ENCODE results near the gene SETD3.

Gene SETD3

DNA sequence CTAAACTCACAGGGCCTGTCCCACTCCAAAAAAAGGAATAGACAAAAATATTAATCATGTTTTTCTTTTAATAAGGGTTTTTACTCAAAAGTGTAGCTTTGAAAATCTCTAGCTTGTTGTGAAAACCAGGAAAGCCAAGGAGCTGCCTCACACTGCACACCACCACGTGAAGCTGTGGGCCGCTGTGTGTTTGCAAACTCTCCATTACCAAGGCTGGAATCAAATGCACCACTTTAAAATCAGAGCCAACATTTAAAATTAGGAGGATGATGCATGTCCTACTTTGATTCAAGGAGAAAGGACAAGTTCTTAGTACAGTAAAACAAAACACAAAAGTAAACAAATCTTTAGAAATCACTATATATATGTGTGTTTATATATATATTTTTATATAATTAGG is 83.0 kb downstream of the SETD3 start:
- H3K9me3 ChIP-seq (ENCODE audit: insufficient read depth, low read length): no peaks in the 10 kb centered on the region
- peaks cover 20% of the 10 kb centered on the region for H3K36me3 ChIP-seq (replicated peaks; ENCODE audit: low read depth, low read length)
- no peaks in the 10 kb centered on the region for H3K27me3 ChIP-seq (ENCODE audit: low read depth, low read length)
- H3K79me2 ChIP-seq (ENCODE audit: low read length): no peaks in the 10 kb centered on the region
- H2AFZ ChIP-seq (ENCODE audit: low read depth, low read length): no peak overlapping the region
- H3K4me3 ChIP-seq (ENCODE audit: low read length): no peak overlapping the region
- TF ChIP-seq EZH2phosphoT487 (IDR thresholded peaks at IDR 0.05; ENCODE audit: low read depth): no peak
- TF ChIP-seq, protein P1, sequence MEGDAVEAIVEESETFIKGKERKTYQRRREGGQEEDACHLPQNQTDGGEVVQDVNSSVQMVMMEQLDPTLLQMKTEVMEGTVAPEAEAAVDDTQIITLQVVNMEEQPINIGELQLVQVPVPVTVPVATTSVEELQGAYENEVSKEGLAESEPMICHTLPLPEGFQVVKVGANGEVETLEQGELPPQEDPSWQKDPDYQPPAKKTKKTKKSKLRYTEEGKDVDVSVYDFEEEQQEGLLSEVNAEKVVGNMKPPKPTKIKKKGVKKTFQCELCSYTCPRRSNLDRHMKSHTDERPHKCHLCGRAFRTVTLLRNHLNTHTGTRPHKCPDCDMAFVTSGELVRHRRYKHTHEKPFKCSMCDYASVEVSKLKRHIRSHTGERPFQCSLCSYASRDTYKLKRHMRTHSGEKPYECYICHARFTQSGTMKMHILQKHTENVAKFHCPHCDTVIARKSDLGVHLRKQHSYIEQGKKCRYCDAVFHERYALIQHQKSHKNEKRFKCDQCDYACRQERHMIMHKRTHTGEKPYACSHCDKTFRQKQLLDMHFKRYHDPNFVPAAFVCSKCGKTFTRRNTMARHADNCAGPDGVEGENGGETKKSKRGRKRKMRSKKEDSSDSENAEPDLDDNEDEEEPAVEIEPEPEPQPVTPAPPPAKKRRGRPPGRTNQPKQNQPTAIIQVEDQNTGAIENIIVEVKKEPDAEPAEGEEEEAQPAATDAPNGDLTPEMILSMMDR (IDR thresholded peaks at IDR 0.05; ENCODE audit: low read depth, low read length): no peak
- no peak overlapping the region for H3K4me2 ChIP-seq (ENCODE audit: low read length)
- no peak overlapping the region for H3K27ac ChIP-seq (ENCODE audit: low read length)
- H4K20me1 ChIP-seq (ENCODE audit: insufficient read depth, low read length): no peaks in the 10 kb centered on the region
- H3K9ac ChIP-seq (ENCODE audit: low read length): no peak overlapping the region
- no peaks in the 10 kb centered on the region for H3K4me1 ChIP-seq (ENCODE audit: low read length)

DNA sequence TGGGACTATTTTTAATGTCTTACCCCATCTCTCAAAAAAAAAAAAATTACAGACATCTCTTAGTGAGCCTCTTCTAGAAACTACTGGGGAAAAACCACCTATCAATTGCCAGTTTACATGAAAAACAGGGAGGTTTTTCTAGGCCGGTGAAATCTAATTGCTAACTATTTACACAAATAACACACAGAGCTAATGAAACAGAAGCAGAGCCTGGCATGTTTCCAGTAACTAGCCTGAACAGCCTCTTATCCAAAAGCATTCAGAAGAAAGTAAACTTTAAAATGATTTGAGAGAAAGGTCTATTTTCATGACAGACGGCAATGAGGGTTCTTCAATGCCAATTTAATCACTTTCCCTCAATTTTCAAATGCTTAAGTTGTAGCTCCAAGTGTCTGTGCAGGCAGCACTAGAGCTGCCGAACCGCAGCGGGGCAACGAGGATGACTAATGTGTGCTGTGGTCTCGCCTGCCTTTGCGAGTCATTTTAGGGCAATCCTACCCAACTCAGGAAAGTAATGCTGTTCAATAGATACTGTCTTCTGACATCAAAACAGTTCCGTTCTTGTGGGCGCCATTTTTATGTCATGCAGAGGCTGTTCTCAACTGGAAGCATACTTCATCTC is 84.6 kb downstream of the SETD3 start:
- Histone ChIP-seq H3K27ac (ENCODE audit: low read length) (no peak overlapping the region), H3K4me1 (ENCODE audit: low read length) (no peaks in the 10 kb centered on the region), H3K36me3 (replicated peaks; ENCODE audit: low read depth, low read length) (peaks cover 19% of the 10 kb centered on the region), H2AFZ (ENCODE audit: low read depth, low read length) (no peak overlapping the region), H3K9ac (ENCODE audit: low read length) (no peak overlapping the region), H3K4me2 (ENCODE audit: low read length) (no peak overlapping the region), H3K4me3 (ENCODE audit: low read length) (no peak overlapping the region), H3K9me3 (ENCODE audit: insufficient read depth, low read length) (no peaks in the 10 kb centered on the region), H3K79me2 (ENCODE audit: low read length) (no peaks in the 10 kb centered on the region), H4K20me1 (ENCODE audit: insufficient read depth, low read length) (no peaks in the 10 kb centered on the region), H3K27me3 (ENCODE audit: low read depth, low read length) (no peaks in the 10 kb centered on the region)
- TF ChIP-seq, protein P1 (IDR thresholded peaks at IDR 0.05; ENCODE audit: low read depth, low read length): no peak
- TF ChIP-seq EZH2phosphoT487 (IDR thresholded peaks at IDR 0.05; ENCODE audit: low read depth): no peak

- Histone ChIP-seq H2AFZ (ENCODE audit: low read depth, low read length) (no peak overlapping the region), H3K4me3 (ENCODE audit: low read length) (no peak overlapping the region), H4K20me1 (ENCODE audit: insufficient read depth, low read length) (no peaks in the 10 kb centered on the region), H3K9ac (ENCODE audit: low read length) (no peak overlapping the region), H3K79me2 (ENCODE audit: low read length) (no peaks in the 10 kb centered on the region), H3K4me1 (ENCODE audit: low read length) (no peaks in the 10 kb centered on the region), H3K9me3 (ENCODE audit: insufficient read depth, low read length) (no peaks in the 10 kb centered on the region), H3K27ac (ENCODE audit: low read length) (no peak overlapping the region), H3K4me2 (ENCODE audit: low read length) (no peak overlapping the region), H3K27me3 (ENCODE audit: low read depth, low read length) (no peaks in the 10 kb centered on the region), H3K36me3 (replicated peaks; ENCODE audit: low read depth, low read length) (peaks cover 13% of the 10 kb centered on the region)
- TF ChIP-seq, protein P1 (IDR thresholded peaks at IDR 0.05; ENCODE audit: low read depth, low read length): no peak
- TF ChIP-seq EZH2phosphoT487 (IDR thresholded peaks at IDR 0.05; ENCODE audit: low read depth): no peak
Observed at GRCh38 chr14:99394602-99395156, 86.0 kb downstream of the SETD3 start.

DNA sequence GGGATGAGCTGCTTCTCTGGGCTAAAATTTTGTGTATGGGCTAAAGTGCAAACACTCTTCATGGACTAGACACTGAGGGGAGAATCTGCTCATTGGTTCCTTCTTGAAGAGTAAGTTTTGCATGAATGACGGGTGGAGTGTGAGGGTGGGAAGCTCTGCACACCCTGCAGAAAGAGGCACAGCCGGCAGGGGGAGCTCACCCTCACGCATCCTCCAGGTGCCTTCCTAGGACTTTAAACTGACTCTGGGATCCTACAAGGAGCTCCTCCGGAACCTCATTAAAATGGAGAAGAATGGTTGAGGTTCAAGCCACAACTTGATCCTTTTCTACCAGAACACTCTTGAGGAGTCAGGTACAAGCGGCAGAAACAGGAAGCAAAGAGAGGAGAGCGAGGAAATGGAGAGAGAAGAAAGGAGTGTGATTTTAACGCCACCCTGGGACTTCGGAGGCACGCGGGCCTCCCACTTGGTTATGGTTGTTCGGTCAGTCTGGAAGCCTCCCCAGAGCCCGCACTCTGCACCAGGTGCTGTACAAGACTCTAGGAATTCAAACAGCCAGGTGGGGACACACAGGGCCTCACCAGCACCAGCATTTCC is 87.5 kb downstream of the SETD3 start:
- H3K27ac ChIP-seq (ENCODE audit: low read length): no peak overlapping the region
- H3K27me3 ChIP-seq (ENCODE audit: low read depth, low read length): no peaks in the 10 kb centered on the region
- no peak overlapping the region for H3K4me3 ChIP-seq (ENCODE audit: low read length)
- H3K79me2 ChIP-seq (ENCODE audit: low read length): no peaks in the 10 kb centered on the region
- TF ChIP-seq, protein P1 (IDR thresholded peaks at IDR 0.05; ENCODE audit: low read depth, low read length): peak; percentile 84
- TF ChIP-seq EZH2phosphoT487 (IDR thresholded peaks at IDR 0.05; ENCODE audit: low read depth): no peak
- no peak overlapping the region for H3K4me2 ChIP-seq (ENCODE audit: low read length)
- no peaks in the 10 kb centered on the region for H3K4me1 ChIP-seq (ENCODE audit: low read length)
- H3K9me3 ChIP-seq (ENCODE audit: insufficient read depth, low read length): no peaks in the 10 kb centered on the region
- H2AFZ ChIP-seq (ENCODE audit: low read depth, low read length): no peak overlapping the region
- no peaks in the 10 kb centered on the region for H4K20me1 ChIP-seq (ENCODE audit: insufficient read depth, low read length)
- no peak overlapping the region for H3K9ac ChIP-seq (ENCODE audit: low read length)
- peaks cover under 1% of the 10 kb centered on the region for H3K36me3 ChIP-seq (replicated peaks; ENCODE audit: low read depth, low read length)

Data from OCI-LY3 (cell line).